ENCODE data around the gene CCDC18.
"Not testable (repeated sequence)": the region's sequence is repeated elsewhere in the genome, so short reads cannot be mapped to it uniquely, and the experiment has no call there.

CCDC18 gene

GRCh38 chr1:93180723-93181613, at the start of gene CCDC18:
Gene CCDC18 (plus strand): TSS chr1:93180724. CDS start chr1:93183362, 2,638 bp downstream.
- DNase-seq: peak; percentile 40

- DNase-seq: no peak
These were observed 47.9 kb upstream of the CCDC18 start for GRCh38 chr1:93132638-93133037.

GRCh38 chr1:93136445-93136844, 44.1 kb upstream of the CCDC18 start:
- DNase-seq: no peak

GRCh38 chr1:93137604-93138292, 42.8 kb upstream of the CCDC18 start:
- no peak for DNase-seq

- DNase-seq: no peak
These were observed 40.4 kb upstream of the CCDC18 start for GRCh38 chr1:93140106-93140505.

- no peak for DNase-seq
These were observed 38.4 kb upstream of the CCDC18 start for GRCh38 chr1:93142161-93142560.

GRCh38 chr1:93143136-93143535, 37.4 kb upstream of the CCDC18 start:
- no peak for DNase-seq

GRCh38 chr1:93143769-93144168, 36.8 kb upstream of the CCDC18 start:
- DNase-seq: no peak

GRCh38 chr1:93148001-93148400, 32.5 kb upstream of the CCDC18 start:
- no peak for DNase-seq

GRCh38 chr1:93150729-93151128, 29.8 kb upstream of the CCDC18 start:
- no peak for DNase-seq

- no peak for DNase-seq
These were observed 29.1 kb upstream of the CCDC18 start for GRCh38 chr1:93151474-93151873.

- DNase-seq: no peak
These were observed 27.7 kb upstream of the CCDC18 start for GRCh38 chr1:93152835-93153234.

GRCh38 chr1:93154898-93155297, 25.6 kb upstream of the CCDC18 start:
- no peak for DNase-seq

- DNase-seq: no peak
These were observed 25.2 kb upstream of the CCDC18 start for GRCh38 chr1:93155335-93155734.

GRCh38 chr1:93159337-93159736, 21.2 kb upstream of the CCDC18 start:
- DNase-seq: no peak

- DNase-seq: not testable (repeated sequence)
These were observed 17.2 kb upstream of the CCDC18 start for GRCh38 chr1:93163314-93163713.

GRCh38 chr1:93164816-93165215, 15.7 kb upstream of the CCDC18 start:
- DNase-seq: no peak

- not testable (repeated sequence) for DNase-seq
These were observed 14.6 kb upstream of the CCDC18 start for GRCh38 chr1:93165895-93166294.

GRCh38 chr1:93167006-93167405, 13.5 kb upstream of the CCDC18 start:
- no peak for DNase-seq

- DNase-seq: not testable (repeated sequence)
These were observed 10.3 kb upstream of the CCDC18 start for GRCh38 chr1:93170141-93170678.

GRCh38 chr1:93171549-93172034, 8.9 kb upstream of the CCDC18 start:
- DNase-seq: no peak

- no peak for DNase-seq
These were observed 7.7 kb upstream of the CCDC18 start for GRCh38 chr1:93172778-93173177.

- DNase-seq: not testable (repeated sequence)
These were observed 5.9 kb upstream of the CCDC18 start for GRCh38 chr1:93174638-93175037.

GRCh38 chr1:93177991-93178390, 2.5 kb upstream of the CCDC18 start:
- DNase-seq: no peak

All from stimulated activated CD4-positive, alpha-beta T cell treated with anti-CD3 and anti-CD28 coated beads, Interleukin-2, amount 100 ng/mL, for 48 hours (primary cell).